ENCODE data around the gene C11orf98. TPM values are rescaled to one million over a fixed set of nuclear protein-coding genes. Genes with fewer than 3 reads are reported as not detected.

The C11orf98 gene
- total and polyA plus RNA-seq, 2 of the 13 experiments (the other 11 are each of a cell fraction or from before 2014, with no cell fraction given), result 30.4 to 91.8 TPM

- peak; percentile 99 for TF ChIP-seq RBM22 (optimal IDR thresholded peaks at IDR 0.05; ENCODE audit: low read length)
- peak; percentile 54 for TF ChIP-seq HDAC1 (CRISPR knock-in tag; IDR thresholded peaks at IDR 0.05)
- peak; percentile 86; the same call in 1 of the 2 replicates for TF ChIP-seq SIN3A (IDR thresholded peaks at IDR 0.05; ENCODE audit: borderline replicate concordance, low read depth, low read length)
- no peak for TF ChIP-seq SIN3B (IDR thresholded peaks at IDR 0.05; ENCODE audit: low read length)
- TF ChIP-seq TRIM22 (IDR thresholded peaks at IDR 0.05), result no peak
- no peak for TF ChIP-seq ZNF407 (CRISPR knock-in tag; IDR thresholded peaks at IDR 0.05; ENCODE audit: not compliant biosample characterization)
- no peak for TF ChIP-seq ZNF510 (CRISPR knock-in tag; IDR thresholded peaks at IDR 0.05; ENCODE audit: low read depth)
- peak; percentile 70 for TF ChIP-seq DR1 (CRISPR knock-in tag; IDR thresholded peaks at IDR 0.05)
- no peak for TF ChIP-seq CBFB (CRISPR knock-in tag; IDR thresholded peaks at IDR 0.05)
- no peak for TF ChIP-seq SALL2 (CRISPR knock-in tag; IDR thresholded peaks at IDR 0.05)
- TF ChIP-seq HIC2 (CRISPR knock-in tag; IDR thresholded peaks at IDR 0.05; ENCODE audit: low read depth), result no peak
- no peak for TF ChIP-seq IRF2 (CRISPR knock-in tag; IDR thresholded peaks at IDR 0.05)
- no peak for TF ChIP-seq FOXP1 (IDR thresholded peaks at IDR 0.05)
- TF ChIP-seq FOXP1 (CRISPR knock-in tag; IDR thresholded peaks at IDR 0.05), result no peak
- TF ChIP-seq LRRFIP1 (CRISPR knock-in tag; conservative IDR thresholded peaks at IDR 0.05), result no peak
Measured at GRCh38 chr11:62705880-62706849, 41.2 kb upstream of the C11orf98 start (continued).

Measured in HepG2 (cell line).